Astrocyte (in vitro differentiated cells and primary cell): ENCODE measurements around the gene PDS5A.

Source experiments
- EZH2 ChIP-seq: IDR thresholded peaks from 2 replicates; pipeline ENCODE4 v1.6.1; 2012; ENCODE audit warnings: mild to moderate bottlenecking, low read length, inconsistent platforms; ENCODE audit not compliant: insufficient read depth
- TF ChIP-seq, protein P1 (sequence below): IDR thresholded peaks from 2 replicates; pipeline ENCODE4 v1.5.1; 2011; ENCODE audit warnings: low read depth, mild to moderate bottlenecking, inconsistent platforms, low read length, moderate library complexity; ENCODE audit not compliant: insufficient read depth

GRCh38 chr4:39931441-39931901 is 46.2 kb downstream of the PDS5A start:
- TF ChIP-seq, protein P1, sequence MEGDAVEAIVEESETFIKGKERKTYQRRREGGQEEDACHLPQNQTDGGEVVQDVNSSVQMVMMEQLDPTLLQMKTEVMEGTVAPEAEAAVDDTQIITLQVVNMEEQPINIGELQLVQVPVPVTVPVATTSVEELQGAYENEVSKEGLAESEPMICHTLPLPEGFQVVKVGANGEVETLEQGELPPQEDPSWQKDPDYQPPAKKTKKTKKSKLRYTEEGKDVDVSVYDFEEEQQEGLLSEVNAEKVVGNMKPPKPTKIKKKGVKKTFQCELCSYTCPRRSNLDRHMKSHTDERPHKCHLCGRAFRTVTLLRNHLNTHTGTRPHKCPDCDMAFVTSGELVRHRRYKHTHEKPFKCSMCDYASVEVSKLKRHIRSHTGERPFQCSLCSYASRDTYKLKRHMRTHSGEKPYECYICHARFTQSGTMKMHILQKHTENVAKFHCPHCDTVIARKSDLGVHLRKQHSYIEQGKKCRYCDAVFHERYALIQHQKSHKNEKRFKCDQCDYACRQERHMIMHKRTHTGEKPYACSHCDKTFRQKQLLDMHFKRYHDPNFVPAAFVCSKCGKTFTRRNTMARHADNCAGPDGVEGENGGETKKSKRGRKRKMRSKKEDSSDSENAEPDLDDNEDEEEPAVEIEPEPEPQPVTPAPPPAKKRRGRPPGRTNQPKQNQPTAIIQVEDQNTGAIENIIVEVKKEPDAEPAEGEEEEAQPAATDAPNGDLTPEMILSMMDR = no peak
- no peak for TF ChIP-seq EZH2
